RPMI7951 (cell line): ENCODE measurements around the gene SFMBT2. TPM values are rescaled to one million over a fixed set of nuclear protein-coding genes. Genes with fewer than 3 reads are reported as not detected.

ENCODE experiments used
- DNase-seq: peaks from one replicate; pipeline ENCODE4 v3.0.0-alpha.2; 2012; ENCODE audit warnings: low read depth
- total RNA-seq: library from RNA; depleted of rRNA; stranded (reverse); fragments of >200 nt; shearing (Covaris generic); gene quantifications from 2 replicates; pipeline ENCODE4 v1.2.3, GENCODE V29; 2014

SFMBT2 gene
- total RNA-seq, 1 experiment from 2014 or later = 0.36 TPM

- DNase-seq = no peak
Measured at GRCh38 chr10:7298495-7298894, 112.3 kb downstream of the SFMBT2 start.

- no peak for DNase-seq
Measured at GRCh38 chr10:7297094-7297493, 113.7 kb downstream of the SFMBT2 start.

- DNase-seq = no peak
Measured at GRCh38 chr10:7296648-7297047, 114.2 kb downstream of the SFMBT2 start.

GRCh38 chr10:7296076-7296475 is 114.8 kb downstream of the SFMBT2 start:
- no peak for DNase-seq

- no peak for DNase-seq
Measured at GRCh38 chr10:7293378-7293920, 117.4 kb downstream of the SFMBT2 start.

GRCh38 chr10:7291487-7292270 is 119.2 kb downstream of the SFMBT2 start:
- DNase-seq = no peak

GRCh38 chr10:7288060-7288690 is 122.7 kb downstream of the SFMBT2 start:
- no peak for DNase-seq

- DNase-seq = no peak
Measured at GRCh38 chr10:7287377-7287776, 123.5 kb downstream of the SFMBT2 start.

- DNase-seq = no peak
Measured at GRCh38 chr10:7285522-7286322, 125.1 kb downstream of the SFMBT2 start.

- DNase-seq = no peak
Measured at GRCh38 chr10:7283246-7283645, 127.6 kb downstream of the SFMBT2 start.

- no peak for DNase-seq
Measured at GRCh38 chr10:7282457-7282856, 128.4 kb downstream of the SFMBT2 start.

GRCh38 chr10:7281429-7281828 is 129.4 kb downstream of the SFMBT2 start:
- no peak for DNase-seq

GRCh38 chr10:7279303-7279702 is 131.5 kb downstream of the SFMBT2 start:
- DNase-seq = no peak

- no peak for DNase-seq
Measured at GRCh38 chr10:7277867-7278266, 133.0 kb downstream of the SFMBT2 start.

GRCh38 chr10:7277432-7277831 is 133.4 kb downstream of the SFMBT2 start:
- DNase-seq = no peak

GRCh38 chr10:7275761-7276440 is 134.9 kb downstream of the SFMBT2 start:
- DNase-seq = no peak

GRCh38 chr10:7274293-7274692 is 136.5 kb downstream of the SFMBT2 start:
- DNase-seq = no peak

- DNase-seq = no peak
Measured at GRCh38 chr10:7272008-7272407, 138.8 kb downstream of the SFMBT2 start.

- DNase-seq = no peak
Measured at GRCh38 chr10:7269988-7270387, 140.8 kb downstream of the SFMBT2 start.

GRCh38 chr10:7267142-7267541 is 143.7 kb downstream of the SFMBT2 start:
- DNase-seq = no peak

GRCh38 chr10:7265396-7266123 is 145.3 kb downstream of the SFMBT2 start:
- DNase-seq = no peak
